ENCODE measurements around the gene BBS9. TPM values are rescaled to one million over a fixed set of nuclear protein-coding genes. Genes with fewer than 3 reads are reported as not detected.

The BBS9 gene
- total and polyA plus RNA-seq, 4 experiments from 2014 or later: 13.9 to 27.3 (median 24.8) TPM

DNA sequence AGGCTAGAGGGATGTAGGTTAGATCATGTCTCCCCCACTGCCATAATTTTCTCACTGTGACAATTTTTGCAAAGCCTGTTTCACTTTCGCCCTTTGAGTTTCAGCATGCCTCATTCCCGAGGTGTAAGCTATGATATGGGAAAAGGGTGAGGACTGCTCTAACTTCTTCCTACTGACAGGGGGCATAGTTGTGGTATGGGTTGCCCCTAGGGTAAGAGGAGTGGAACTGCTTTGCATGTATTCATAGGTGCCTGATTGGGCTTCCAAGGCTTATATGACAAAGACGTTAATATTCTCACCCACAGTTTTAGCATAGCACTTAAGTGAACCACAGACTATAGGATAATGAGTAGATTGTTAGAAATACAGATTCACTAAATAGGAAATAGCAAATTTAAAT is 148.7 kb downstream of the BBS9 start:
- H3K9me3 Mint-ChIP-seq: peaks cover 0 to 42% (median 28%) of the 10 kb centered on the region in 8 donors
- peaks cover 53 to 68% of the 10 kb centered on the region in 2 donors for H3K36me3 Mint-ChIP-seq
- H3K4me1 Mint-ChIP-seq: peaks cover 0 to 6% (median 1%) of the 10 kb centered on the region in 4 donors
- Histone ChIP-seq H3K4me1 (ENCODE audit: insufficient read depth, low read length) (no peaks in the 10 kb centered on the region), H3K36me3 (ENCODE audit: insufficient read depth, low read length) (no peaks in the 10 kb centered on the region), H3K27me3 (ENCODE audit: insufficient read depth, low read length) (no peaks in the 10 kb centered on the region), H3K9me3 (ENCODE audit: control insufficient read depth in 1 of 2, low read length in 2 of 2) (peaks cover 0 to 6% of the 10 kb centered on the region in 2 donors), H3K4me3 (ENCODE audit: low read length in 2 of 2) (no peak overlapping the region), H3K27ac (ENCODE audit: low read depth, low read length) (no peak overlapping the region)
- ChIA-PET POLR2A (ENCODE audit: partially characterized antibody) (no interaction called here), CTCF (ENCODE audit: partially characterized antibody) (interaction anchor here (1.2 kb wide), 1 partner anchor 140 kb away, joined by 3 read pairs; no protein-coding TSS in a partner anchor)
- no peak for DNase-seq
- H3K27ac Mint-ChIP-seq: no peak overlapping the region
- no peaks in the 10 kb centered on the region for H3K27me3 Mint-ChIP-seq
- H3K4me3 Mint-ChIP-seq: no peak overlapping the region
- intact Hi-C loops (cut with micrococcal nuclease): no loop called here

DNA sequence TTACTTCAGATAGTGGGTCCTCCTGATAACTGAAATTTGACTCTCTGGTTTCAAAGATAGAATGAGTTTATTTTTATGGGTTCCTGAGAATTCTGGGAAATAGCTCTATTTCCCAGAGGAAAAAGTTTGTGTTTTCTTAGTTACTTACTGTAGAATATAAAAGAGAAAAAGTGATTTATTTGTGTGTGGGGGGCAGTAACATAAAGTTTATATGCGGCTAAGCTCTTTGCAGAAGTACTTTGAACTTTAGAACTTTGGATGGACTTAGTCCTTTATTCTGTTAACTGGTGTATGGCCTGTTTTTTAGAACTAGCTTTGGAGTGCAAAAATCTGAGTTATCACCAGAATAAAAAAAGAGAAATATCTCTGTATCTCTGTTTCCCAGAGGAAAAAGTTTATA is 157.1 kb downstream of the BBS9 start:
- Mint-ChIP-seq H3K27me3 (no peaks in the 10 kb centered on the region), H3K9me3 (peaks cover 0 to 37% (median 28%) of the 10 kb centered on the region in 8 donors), H3K4me3 (no peak overlapping the region), H3K36me3 (peaks cover 39 to 47% of the 10 kb centered on the region in 2 donors), H3K4me1 (no peaks in the 10 kb centered on the region), H3K27ac (no peak overlapping the region)
- H3K27me3 ChIP-seq (ENCODE audit: insufficient read depth, low read length): no peaks in the 10 kb centered on the region
- no peak for DNase-seq
- H3K4me1 ChIP-seq (ENCODE audit: insufficient read depth, low read length): no peaks in the 10 kb centered on the region
- ChIA-PET CTCF (ENCODE audit: partially characterized antibody) (no interaction called here), POLR2A (ENCODE audit: partially characterized antibody) (no interaction called here)
- no peaks in the 10 kb centered on the region for H3K36me3 ChIP-seq (ENCODE audit: insufficient read depth, low read length)
- no peak overlapping the region for H3K27ac ChIP-seq (ENCODE audit: low read depth, low read length)
- intact Hi-C loops (cut with micrococcal nuclease): no loop called here
- no peaks in the 10 kb centered on the region for H3K9me3 ChIP-seq (ENCODE audit: control insufficient read depth in 1 of 2, low read length in 2 of 2)
- H3K4me3 ChIP-seq (ENCODE audit: low read length in 2 of 2): no peak overlapping the region

- no peak overlapping the region for H3K4me3 Mint-ChIP-seq
- ChIA-PET CTCF (ENCODE audit: partially characterized antibody) (no interaction called here), POLR2A (ENCODE audit: partially characterized antibody) (no interaction called here)
- no peaks in the 10 kb centered on the region for H3K27me3 Mint-ChIP-seq
- Histone ChIP-seq H3K4me1 (ENCODE audit: insufficient read depth, low read length) (no peaks in the 10 kb centered on the region), H3K27me3 (ENCODE audit: insufficient read depth, low read length) (no peaks in the 10 kb centered on the region), H3K27ac (ENCODE audit: low read depth, low read length) (no peak overlapping the region), H3K9me3 (ENCODE audit: control insufficient read depth in 1 of 2, low read length in 2 of 2) (no peaks in the 10 kb centered on the region), H3K4me3 (ENCODE audit: low read length in 2 of 2) (no peak overlapping the region), H3K36me3 (ENCODE audit: insufficient read depth, low read length) (no peaks in the 10 kb centered on the region)
- H3K27ac Mint-ChIP-seq: no peak overlapping the region
- no peak for DNase-seq
- peaks cover 39 to 47% of the 10 kb centered on the region in 2 donors for H3K36me3 Mint-ChIP-seq
- no peaks in the 10 kb centered on the region for H3K4me1 Mint-ChIP-seq
- H3K9me3 Mint-ChIP-seq: peaks cover 0 to 37% (median 28%) of the 10 kb centered on the region in 8 donors
- intact Hi-C loops (cut with micrococcal nuclease): no loop called here
Measured at GRCh38 chr7:33287738-33288137, 158.4 kb downstream of the BBS9 start.

DNA sequence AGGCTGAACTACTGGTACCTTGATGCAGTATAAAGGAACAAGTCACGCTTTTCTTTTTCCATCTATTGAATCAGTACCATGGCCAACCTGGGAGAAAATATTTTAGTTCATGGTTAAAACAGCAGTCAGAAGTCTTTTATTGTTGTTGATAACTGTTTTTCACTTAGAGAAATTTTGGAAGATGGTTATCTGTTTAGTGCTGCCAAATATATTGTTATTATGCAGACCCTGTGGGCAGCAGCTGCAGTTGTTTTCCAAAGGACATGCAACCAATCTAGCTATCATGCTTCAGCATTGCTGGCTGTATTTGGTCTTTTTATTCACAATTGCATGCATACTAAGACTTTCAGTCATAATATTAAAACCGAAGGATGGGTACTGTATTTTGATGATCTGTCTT is 169.5 kb downstream of the BBS9 start:
- H3K36me3 Mint-ChIP-seq: peaks cover 44 to 53% of the 10 kb centered on the region in 2 donors
- peak overlapping the region in 1 of 7 donors; percentile 43 for H3K27ac Mint-ChIP-seq
- no peak for DNase-seq
- peaks cover 0 to 2% (median 0%) of the 10 kb centered on the region in 4 donors for H3K4me1 Mint-ChIP-seq
- H3K4me3 Mint-ChIP-seq: no peak overlapping the region
- H3K9me3 Mint-ChIP-seq: peaks cover 8 to 55% (median 44%) of the 10 kb centered on the region in 8 donors
- no peaks in the 10 kb centered on the region for H3K27me3 Mint-ChIP-seq
- intact Hi-C loops (cut with micrococcal nuclease): no loop called here
- CTCF ChIA-PET (ENCODE audit: partially characterized antibody): no interaction called here
- Histone ChIP-seq H3K36me3 (ENCODE audit: insufficient read depth, low read length) (no peaks in the 10 kb centered on the region), H3K9me3 (ENCODE audit: control insufficient read depth in 1 of 2, low read length in 2 of 2) (peaks cover 0 to 4% of the 10 kb centered on the region in 2 donors), H3K27me3 (ENCODE audit: insufficient read depth, low read length) (no peaks in the 10 kb centered on the region), H3K4me1 (ENCODE audit: insufficient read depth, low read length) (no peaks in the 10 kb centered on the region), H3K4me3 (ENCODE audit: low read length in 2 of 2) (no peak overlapping the region), H3K27ac (ENCODE audit: low read depth, low read length) (no peak overlapping the region)
- POLR2A ChIA-PET (ENCODE audit: partially characterized antibody): no interaction called here

DNA sequence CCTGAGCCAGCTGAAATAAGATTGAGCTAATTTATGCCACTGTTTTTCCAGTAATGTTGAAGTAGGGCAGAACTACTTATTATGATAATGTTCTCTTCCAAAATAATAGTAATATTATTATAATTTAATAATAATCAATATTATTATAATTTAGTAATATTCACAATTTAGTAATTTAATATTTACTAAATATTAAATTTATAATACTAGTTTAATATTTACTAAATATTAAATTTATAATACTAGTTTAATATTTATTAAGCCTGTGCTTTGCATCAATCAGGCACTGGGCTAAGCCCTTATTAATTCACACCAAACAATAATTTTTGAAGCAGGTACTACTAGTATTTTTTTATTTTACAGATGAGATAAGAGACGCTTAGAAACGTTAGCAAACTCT is 170.1 kb downstream of the BBS9 start:
- intact Hi-C loops (cut with micrococcal nuclease): no loop called here
- DNase-seq: no peak
- Mint-ChIP-seq H3K9me3 (peaks cover 8 to 52% (median 44%) of the 10 kb centered on the region in 8 donors), H3K36me3 (peaks cover 44 to 51% of the 10 kb centered on the region in 2 donors), H3K27ac (no peak overlapping the region), H3K4me1 (no peaks in the 10 kb centered on the region), H3K4me3 (no peak overlapping the region), H3K27me3 (no peaks in the 10 kb centered on the region)
- H3K4me3 ChIP-seq (ENCODE audit: low read length in 2 of 2): no peak overlapping the region
- CTCF ChIA-PET (ENCODE audit: partially characterized antibody): no interaction called here
- POLR2A ChIA-PET (ENCODE audit: partially characterized antibody): no interaction called here
- H3K27me3 ChIP-seq (ENCODE audit: insufficient read depth, low read length): no peaks in the 10 kb centered on the region
- H3K27ac ChIP-seq (ENCODE audit: low read depth, low read length): no peak overlapping the region
- H3K9me3 ChIP-seq (ENCODE audit: control insufficient read depth in 1 of 2, low read length in 2 of 2): peaks cover 0 to 4% of the 10 kb centered on the region in 2 donors
- no peaks in the 10 kb centered on the region for H3K36me3 ChIP-seq (ENCODE audit: insufficient read depth, low read length)
- no peaks in the 10 kb centered on the region for H3K4me1 ChIP-seq (ENCODE audit: insufficient read depth, low read length)

- H3K36me3 ChIP-seq (ENCODE audit: insufficient read depth, low read length): no peaks in the 10 kb centered on the region
- no peaks in the 10 kb centered on the region for H3K27me3 Mint-ChIP-seq
- ChIA-PET CTCF (ENCODE audit: partially characterized antibody) (no interaction called here), POLR2A (ENCODE audit: partially characterized antibody) (no interaction called here)
- H3K4me1 Mint-ChIP-seq: no peaks in the 10 kb centered on the region
- no peak overlapping the region for H3K4me3 ChIP-seq (ENCODE audit: low read length in 2 of 2)
- peak overlapping the region in 1 of 8 donors; percentile 55 for H3K4me3 Mint-ChIP-seq
- H3K27me3 ChIP-seq (ENCODE audit: insufficient read depth, low read length): no peaks in the 10 kb centered on the region
- intact Hi-C loops (cut with micrococcal nuclease): no loop called here
- H3K9me3 Mint-ChIP-seq: peaks cover 8 to 58% (median 49%) of the 10 kb centered on the region in 8 donors
- peaks cover 46 to 58% of the 10 kb centered on the region in 2 donors for H3K36me3 Mint-ChIP-seq
- H3K9me3 ChIP-seq (ENCODE audit: control insufficient read depth in 1 of 2, low read length in 2 of 2): peaks cover 0 to 4% of the 10 kb centered on the region in 2 donors
- no peak overlapping the region for H3K27ac Mint-ChIP-seq
- H3K27ac ChIP-seq (ENCODE audit: low read depth, low read length): no peak overlapping the region
- no peak for DNase-seq
- no peaks in the 10 kb centered on the region for H3K4me1 ChIP-seq (ENCODE audit: insufficient read depth, low read length)
Measured at GRCh38 chr7:33300131-33300530, 170.8 kb downstream of the BBS9 start.

GRCh38 chr7:33300742-33301141 is 171.4 kb downstream of the BBS9 start:
- CTCF ChIA-PET (ENCODE audit: partially characterized antibody): no interaction called here

More at GRCh38 chr7:33300742-33301141, 171.4 kb downstream of the BBS9 start:
- POLR2A ChIA-PET (ENCODE audit: partially characterized antibody): no interaction called here
- Mint-ChIP-seq H3K27me3 (no peaks in the 10 kb centered on the region), H3K4me1 (no peaks in the 10 kb centered on the region), H3K9me3 (peaks cover 8 to 64% (median 52%) of the 10 kb centered on the region in 8 donors), H3K36me3 (peaks cover 51 to 64% of the 10 kb centered on the region in 2 donors), H3K27ac (no peak overlapping the region), H3K4me3 (no peak overlapping the region)
- Histone ChIP-seq H3K9me3 (ENCODE audit: control insufficient read depth in 1 of 2, low read length in 2 of 2) (peaks cover 0 to 4% of the 10 kb centered on the region in 2 donors), H3K27me3 (ENCODE audit: insufficient read depth, low read length) (no peaks in the 10 kb centered on the region), H3K27ac (ENCODE audit: low read depth, low read length) (no peak overlapping the region), H3K4me3 (ENCODE audit: low read length in 2 of 2) (no peak overlapping the region), H3K4me1 (ENCODE audit: insufficient read depth, low read length) (no peaks in the 10 kb centered on the region), H3K36me3 (ENCODE audit: insufficient read depth, low read length) (no peaks in the 10 kb centered on the region)
- DNase-seq: no peak
- intact Hi-C loops (cut with micrococcal nuclease): no loop called here
